HCT116 (cell line): ENCODE data around the gene RAC2.

ENCODE experiments used
- EZH2 ChIP-seq: fragments of 200-600 bp; sonication (generic); IDR thresholded peaks from 2 replicates; pipeline ENCODE4 v1.6.1; 2017; ENCODE audit warnings: antibody characterized with exemption, mixed run types
- POLR2A ChIP-seq: IDR thresholded peaks from 2 replicates; pipeline ENCODE4 v1.7.0; 2011; ENCODE audit warnings: borderline replicate concordance; ENCODE audit not compliant: insufficient read depth, insufficient read length; ENCODE audit errors: extremely low read depth
- POLR2AphosphoS5 ChIP-seq: IDR thresholded peaks from 2 replicates; pipeline ENCODE4 v1.6.1; 2011; ENCODE audit warnings: mild to moderate bottlenecking, low read depth, low read length, moderate library complexity
- YY1 ChIP-seq: IDR thresholded peaks from 2 replicates; pipeline ENCODE4 v1.6.1; 2011; ENCODE audit warnings: low read length, low read depth, moderate library complexity, mild to moderate bottlenecking; ENCODE audit not compliant: insufficient replicate concordance; ENCODE audit errors: extremely low read depth

DNA sequence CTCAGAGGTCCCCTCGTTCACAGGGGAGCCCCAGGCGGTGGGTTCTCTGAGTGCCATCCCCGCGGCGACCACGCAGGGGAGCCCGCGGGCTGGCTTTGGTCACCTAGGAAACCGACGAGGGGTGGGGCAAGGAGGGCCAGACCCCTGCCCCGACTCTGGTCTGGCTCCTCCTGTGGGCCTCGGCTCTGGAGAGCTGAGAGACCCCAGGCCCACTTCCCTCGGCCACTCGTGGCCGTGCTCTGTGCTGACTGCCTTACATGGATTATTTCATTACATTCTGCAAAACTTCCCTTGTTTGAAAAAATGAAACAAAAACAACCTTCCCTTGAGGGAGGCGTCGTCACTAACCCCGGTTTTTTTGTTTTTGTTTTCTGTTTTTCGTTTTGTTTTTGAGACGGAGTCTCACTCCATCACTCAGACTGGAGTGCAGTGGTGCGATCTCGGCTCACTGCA is 23.1 kb upstream of the RAC2 start:
- no peak for TF ChIP-seq POLR2A
- no peak for TF ChIP-seq POLR2AphosphoS5
- no peak for TF ChIP-seq YY1
- no peak for TF ChIP-seq EZH2
